HG02852 (cell line): ENCODE measurements around the gene ANKRD33B.
A peak's percentile ranks its signal among the peaks of the same experiment; 100 is the strongest.
"Not testable (repeated sequence)": the region's sequence is repeated elsewhere in the genome, so short reads cannot be mapped to it uniquely, and the experiment has no call there.

Source experiments
- ATAC-seq: cut with Tn5 transposase; IDR thresholded peaks from one replicate; pipeline ENCODE4 v1.9.1; 2021; ENCODE audit warnings: mild to moderate bottlenecking, moderate library complexity; ENCODE audit not compliant: unreplicated experiment

ANKRD33B gene

DNA sequence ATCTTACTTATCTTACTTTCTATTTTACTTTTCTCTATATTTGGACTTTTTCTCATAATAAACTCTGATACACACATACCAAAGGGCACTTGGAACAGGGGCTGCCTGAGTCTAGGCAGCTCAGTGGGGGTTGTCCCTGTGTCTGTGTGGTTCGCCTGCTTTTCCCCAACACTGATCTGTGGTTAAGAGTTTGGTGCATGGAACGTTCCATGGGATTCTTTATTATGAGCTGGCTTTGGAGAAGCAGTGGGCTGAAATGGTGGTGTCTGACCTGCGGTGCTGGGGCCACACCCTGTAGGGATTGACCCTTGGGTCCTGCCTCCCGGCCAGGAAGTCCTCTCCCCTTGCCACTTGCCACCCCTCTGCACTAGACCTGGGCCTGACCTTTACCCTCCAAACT is 47.4 kb downstream of the ANKRD33B start:
- no peak for ATAC-seq

- no peak for ATAC-seq
Measured at GRCh38 chr5:10612251-10612650, 48.4 kb downstream of the ANKRD33B start.

DNA sequence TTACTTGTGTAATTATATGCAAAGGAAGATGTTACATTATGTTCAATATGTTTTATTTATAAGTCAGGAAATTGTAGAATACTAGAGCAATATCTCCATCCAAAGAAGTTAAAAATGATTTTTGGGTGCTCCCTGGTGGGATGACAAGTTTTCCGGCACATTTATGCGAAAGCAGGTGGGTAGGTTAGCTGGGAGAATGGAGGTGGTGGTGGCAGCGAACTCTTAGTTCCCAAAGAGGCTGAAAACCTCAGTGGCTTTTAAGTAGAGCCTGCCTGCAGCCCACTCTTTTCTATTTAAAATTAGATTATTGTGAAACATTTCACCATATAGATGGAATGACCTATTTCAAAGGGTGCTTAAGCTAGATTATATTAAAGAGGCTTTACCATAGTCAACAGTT is 51.8 kb downstream of the ANKRD33B start:
- no peak for ATAC-seq

DNA sequence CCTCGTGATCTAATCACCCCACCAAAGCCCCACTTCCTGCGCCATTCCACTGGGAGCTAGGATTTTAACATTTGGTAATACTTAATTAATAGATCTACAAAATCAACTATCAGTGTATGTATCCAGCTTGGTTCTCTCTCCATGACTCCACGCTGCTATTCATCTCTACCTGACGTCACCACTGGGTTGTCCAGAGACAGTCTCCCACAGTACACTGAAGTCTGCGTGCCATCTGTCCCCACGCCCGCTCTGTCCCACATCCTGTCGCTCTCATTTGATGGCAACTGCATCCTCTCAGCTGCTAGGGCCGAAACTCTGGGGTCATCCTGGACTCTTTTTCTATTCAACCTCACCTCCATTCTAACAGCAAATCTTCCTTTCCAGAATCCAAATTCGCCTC is 53.2 kb downstream of the ANKRD33B start:
- ATAC-seq: no peak

- no peak for ATAC-seq
Measured at GRCh38 chr5:10618311-10618710, 54.4 kb downstream of the ANKRD33B start.

- ATAC-seq: no peak
Measured at GRCh38 chr5:10619649-10620048, 55.8 kb downstream of the ANKRD33B start.

- peak; percentile 66 for ATAC-seq
Measured at GRCh38 chr5:10620346-10620745, 56.5 kb downstream of the ANKRD33B start.

- ATAC-seq: no peak
Measured at GRCh38 chr5:10621832-10622231, 58.0 kb downstream of the ANKRD33B start.

- no peak for ATAC-seq
Measured at GRCh38 chr5:10622810-10623209, 58.9 kb downstream of the ANKRD33B start.

DNA sequence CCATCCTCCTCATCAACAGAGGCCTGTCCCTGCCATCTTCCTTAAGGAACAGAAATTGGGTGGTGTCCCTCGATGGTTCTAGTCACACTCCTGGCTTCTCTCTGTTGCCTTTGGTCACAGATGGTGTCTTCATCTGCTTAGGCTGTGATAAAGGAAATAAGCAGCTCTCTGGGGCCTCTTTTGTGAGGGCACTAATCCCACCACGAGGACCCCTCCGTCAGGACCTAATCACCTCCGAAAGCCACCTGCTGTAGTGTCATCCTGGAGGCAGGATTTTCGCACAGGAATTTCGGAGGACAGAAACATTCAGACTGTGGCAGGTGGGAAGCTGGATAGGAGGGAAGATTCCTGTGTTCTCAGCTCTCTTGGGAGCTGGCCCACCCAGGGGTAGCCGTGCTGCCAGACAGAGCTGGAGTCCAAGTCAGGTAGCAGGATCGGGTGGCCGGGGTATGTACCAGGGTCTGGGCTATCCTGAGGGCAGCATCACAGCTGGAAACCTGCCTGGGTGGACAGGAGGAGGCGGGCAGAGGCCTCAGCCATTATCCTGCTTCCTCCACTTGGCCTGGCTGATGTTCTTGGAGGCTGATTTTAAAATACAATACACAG is 59.5 kb downstream of the ANKRD33B start:
- no peak for ATAC-seq

GRCh38 chr5:10624206-10624605 is 60.3 kb downstream of the ANKRD33B start:
- ATAC-seq: no peak

- no peak for ATAC-seq
Measured at GRCh38 chr5:10624679-10625078, 60.8 kb downstream of the ANKRD33B start.

DNA sequence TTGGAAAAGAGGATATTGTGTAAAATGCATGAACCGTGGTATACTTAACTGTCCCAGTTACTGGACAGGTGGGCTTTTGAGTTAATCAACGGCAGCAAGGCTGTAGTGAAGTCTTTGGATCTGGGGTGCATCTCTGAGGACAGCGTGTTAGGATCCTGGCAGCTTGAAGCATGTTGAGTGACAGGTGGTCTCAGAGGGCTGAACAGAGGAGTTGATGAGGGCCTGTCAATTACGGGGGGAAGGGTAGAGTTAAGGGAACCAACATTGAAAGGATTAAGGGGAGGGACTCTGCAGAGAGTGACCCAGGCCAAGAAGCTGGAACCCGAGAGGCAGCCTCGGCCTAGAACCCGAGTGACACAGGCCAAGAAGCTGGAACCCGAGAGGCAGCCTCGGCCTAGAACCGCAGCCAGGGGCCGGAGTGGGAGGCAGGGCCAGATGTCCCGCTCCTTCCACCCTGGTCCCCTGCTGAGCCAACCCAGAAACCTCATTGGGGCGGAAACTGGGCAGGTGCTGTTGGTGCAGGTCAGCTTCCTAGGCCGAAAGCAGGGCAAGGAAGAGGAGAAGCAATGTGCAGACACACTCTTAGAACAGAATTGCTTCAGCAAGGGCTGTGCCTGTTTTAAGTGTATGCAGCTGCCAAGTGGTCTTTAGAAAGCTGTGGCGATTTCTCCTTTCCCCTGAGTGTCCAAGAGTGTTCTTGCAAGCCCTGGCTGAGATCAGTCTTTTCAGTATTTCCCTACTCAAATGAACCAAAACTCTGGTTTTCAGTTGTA is 62.0 kb downstream of the ANKRD33B start:
- no peak for ATAC-seq

DNA sequence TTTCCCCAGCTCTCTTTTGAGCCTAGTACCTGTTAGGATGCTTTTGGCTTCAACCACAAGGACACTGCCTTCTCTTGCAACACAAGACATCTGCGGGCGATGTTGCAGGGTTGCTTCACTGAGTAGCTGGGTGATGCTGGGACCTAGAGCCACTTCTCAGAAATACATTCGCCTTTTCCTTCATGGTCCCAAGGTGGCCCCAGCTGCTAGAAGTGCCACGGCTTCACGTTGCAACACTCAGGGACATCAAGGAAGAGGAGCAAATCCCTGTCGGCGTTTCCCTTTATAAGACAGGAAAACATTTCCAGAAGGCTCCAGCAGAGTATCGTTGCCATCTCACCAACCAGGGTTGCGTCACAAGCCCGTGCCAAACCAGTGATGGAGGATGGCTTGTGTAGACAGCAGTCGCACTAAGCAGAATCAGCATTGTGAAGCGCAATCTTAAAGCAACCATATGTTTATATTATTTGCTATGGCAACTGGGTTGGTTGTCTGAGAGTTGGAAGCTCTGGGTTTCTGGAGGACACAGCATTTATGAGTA is 62.7 kb downstream of the ANKRD33B start:
- no peak for ATAC-seq

GRCh38 chr5:10627160-10627701 is 63.4 kb downstream of the ANKRD33B start:
- ATAC-seq: peak; percentile 9

DNA sequence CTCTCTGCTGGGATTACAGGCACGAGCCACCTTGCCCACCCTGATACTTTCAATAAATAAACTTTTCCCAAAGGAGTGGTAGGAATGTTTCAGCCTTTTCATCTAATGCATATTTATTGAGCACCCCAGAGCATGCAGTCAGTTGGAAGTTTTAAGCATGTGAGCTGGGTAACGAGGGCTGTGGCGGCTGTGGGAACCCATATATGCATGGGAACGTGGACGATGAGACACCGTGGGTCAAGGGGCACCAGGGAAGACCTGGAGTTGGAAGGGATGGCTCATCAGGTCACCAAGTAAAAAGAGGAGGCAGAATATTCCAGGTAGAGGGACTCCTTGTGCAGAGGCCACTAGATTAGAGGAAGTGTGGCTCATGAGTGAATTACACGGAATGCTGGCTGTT is 64.7 kb downstream of the ANKRD33B start:
- no peak for ATAC-seq

GRCh38 chr5:10629682-10630081 is 65.8 kb downstream of the ANKRD33B start:
- ATAC-seq: no peak

GRCh38 chr5:10630126-10630525 is 66.3 kb downstream of the ANKRD33B start:
- no peak for ATAC-seq

GRCh38 chr5:10630744-10631143 is 66.9 kb downstream of the ANKRD33B start:
- ATAC-seq: not testable (repeated sequence)

DNA sequence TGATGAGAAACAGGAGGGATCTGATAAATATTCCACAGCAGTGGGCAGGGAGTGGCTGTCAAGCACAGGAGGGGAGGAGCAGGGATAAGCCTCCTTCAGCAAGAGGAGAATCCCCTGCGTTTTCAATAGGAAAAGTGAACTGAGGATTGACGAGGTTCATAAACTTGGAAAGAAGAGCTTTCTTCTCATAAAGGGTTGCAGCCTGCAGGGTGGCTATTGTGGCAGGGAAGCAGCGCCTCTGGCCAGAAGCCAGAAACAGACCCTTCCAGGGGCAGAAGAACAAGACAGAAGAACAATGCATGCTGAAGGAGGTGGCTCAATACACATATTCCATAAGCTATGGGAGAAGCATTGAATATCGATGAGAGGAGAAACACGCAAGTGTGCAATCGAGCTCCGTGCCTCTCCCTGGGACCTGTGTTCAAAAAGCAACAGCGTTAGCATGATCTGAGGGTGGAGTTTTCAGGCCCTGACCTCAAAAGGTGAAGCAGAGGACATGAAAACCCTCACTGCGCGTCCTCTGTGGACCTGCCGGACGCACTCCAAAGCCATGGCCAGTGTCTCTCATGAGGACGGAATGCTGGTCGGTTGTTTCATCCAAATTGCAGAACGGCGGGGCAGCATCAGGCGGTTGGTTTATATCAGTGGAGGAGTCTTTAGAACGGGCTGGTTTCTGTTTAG is 67.6 kb downstream of the ANKRD33B start:
- peak; percentile 5 for ATAC-seq

- peak; percentile 48 for ATAC-seq
Measured at GRCh38 chr5:10632110-10632761, 68.4 kb downstream of the ANKRD33B start.
